ENCODE results near the gene CCDC12.

- TF ChIP-seq CTCF (IDR thresholded peaks at IDR 0.05) (no peak), POLR2A (IDR thresholded peaks at IDR 0.05) (no peak)
Measured at GRCh38 chr3:46904303-46905212, 72.0 kb downstream of the CCDC12 start.
